HFF-Myc (cell line): ENCODE measurements around the gene DNM1L.
A peak's percentile ranks its signal among the peaks of the same experiment; 100 is the strongest.

Experiments used
- DNase-seq: peaks from one replicate; pipeline ENCODE4 v3.0.0-alpha.2; 2011; ENCODE audit warnings: low read depth; ENCODE audit errors: extremely low read depth
- H3K4me3 ChIP-seq: replicated peaks from 2 replicates; pipeline ENCODE4 v1.5.1; 2011; ENCODE audit warnings: low read depth, mild to moderate bottlenecking, control low read depth, low read length
- TF ChIP-seq, protein P1 (sequence below): IDR thresholded peaks from 2 replicates; pipeline ENCODE4 v1.5.1; 2012; ENCODE audit warnings: mild to moderate bottlenecking, low read depth, low read length, control low read depth; ENCODE audit errors: missing control alignments

DNM1L gene

DNA sequence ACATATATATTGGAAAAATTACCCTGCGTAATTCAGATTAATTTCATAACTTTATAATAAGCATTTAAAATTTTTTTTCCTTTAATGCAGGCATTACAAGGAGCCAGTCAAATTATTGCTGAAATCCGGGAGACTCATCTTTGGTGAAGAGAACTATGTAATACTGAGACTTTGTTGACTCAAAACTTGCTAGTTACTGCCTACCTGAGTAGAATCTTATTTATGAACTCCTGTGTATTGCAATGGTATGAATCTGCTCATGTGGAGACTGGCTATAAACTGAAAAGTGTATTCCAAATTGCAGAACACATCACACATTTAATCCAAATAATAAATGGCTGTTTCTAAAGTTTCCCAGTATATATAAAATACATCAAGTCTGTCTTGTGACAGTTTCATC is 64.2 kb downstream of the DNM1L start:
- no peak for DNase-seq
- TF ChIP-seq, protein P1, sequence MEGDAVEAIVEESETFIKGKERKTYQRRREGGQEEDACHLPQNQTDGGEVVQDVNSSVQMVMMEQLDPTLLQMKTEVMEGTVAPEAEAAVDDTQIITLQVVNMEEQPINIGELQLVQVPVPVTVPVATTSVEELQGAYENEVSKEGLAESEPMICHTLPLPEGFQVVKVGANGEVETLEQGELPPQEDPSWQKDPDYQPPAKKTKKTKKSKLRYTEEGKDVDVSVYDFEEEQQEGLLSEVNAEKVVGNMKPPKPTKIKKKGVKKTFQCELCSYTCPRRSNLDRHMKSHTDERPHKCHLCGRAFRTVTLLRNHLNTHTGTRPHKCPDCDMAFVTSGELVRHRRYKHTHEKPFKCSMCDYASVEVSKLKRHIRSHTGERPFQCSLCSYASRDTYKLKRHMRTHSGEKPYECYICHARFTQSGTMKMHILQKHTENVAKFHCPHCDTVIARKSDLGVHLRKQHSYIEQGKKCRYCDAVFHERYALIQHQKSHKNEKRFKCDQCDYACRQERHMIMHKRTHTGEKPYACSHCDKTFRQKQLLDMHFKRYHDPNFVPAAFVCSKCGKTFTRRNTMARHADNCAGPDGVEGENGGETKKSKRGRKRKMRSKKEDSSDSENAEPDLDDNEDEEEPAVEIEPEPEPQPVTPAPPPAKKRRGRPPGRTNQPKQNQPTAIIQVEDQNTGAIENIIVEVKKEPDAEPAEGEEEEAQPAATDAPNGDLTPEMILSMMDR: no peak
- H3K4me3 ChIP-seq: no peak overlapping the region

- TF ChIP-seq, protein P1: no peak
- no peak for DNase-seq
- H3K4me3 ChIP-seq: peak overlapping the region; percentile 100
Measured at GRCh38 chr12:32753605-32754004, 74.5 kb downstream of the DNM1L start.

GRCh38 chr12:32754111-32754510 is 75.0 kb downstream of the DNM1L start:
- H3K4me3 ChIP-seq: peak overlapping the region; percentile 100
- DNase-seq: no peak
- TF ChIP-seq, protein P1: no peak

DNA sequence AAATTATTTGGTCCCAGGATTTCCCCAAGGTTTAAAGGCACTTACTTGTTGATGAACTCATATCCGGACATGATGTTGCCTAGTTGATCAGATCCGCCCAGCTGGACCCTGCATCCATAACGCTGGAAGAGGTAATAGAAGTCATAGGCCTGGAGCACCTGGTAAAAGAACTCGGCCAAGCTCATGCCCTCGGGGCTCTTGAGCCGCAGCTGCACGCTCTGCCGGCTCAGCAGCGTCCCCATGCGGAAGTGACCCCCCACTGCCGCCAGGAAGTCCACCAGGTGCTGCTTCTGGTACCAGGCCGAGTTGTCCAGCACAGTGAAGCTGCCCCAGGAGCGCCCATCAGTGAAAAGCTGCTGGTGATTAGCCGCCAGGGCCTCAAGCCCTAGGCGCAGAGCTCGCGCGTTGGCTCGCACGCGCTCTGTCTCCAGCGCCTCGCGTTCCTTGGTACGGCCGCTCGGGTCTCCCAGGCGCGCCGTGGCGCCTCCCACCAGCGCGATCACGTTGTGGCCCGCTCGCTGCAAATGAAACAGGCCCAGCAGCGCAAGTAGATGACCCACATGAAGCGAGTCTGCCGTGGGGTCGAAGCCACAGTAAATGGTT is 76.1 kb downstream of the DNM1L start:
- TF ChIP-seq, protein P1: peak; percentile 89
- peak overlapping the region; percentile 100 for H3K4me3 ChIP-seq
- DNase-seq: peak; percentile 66

DNA sequence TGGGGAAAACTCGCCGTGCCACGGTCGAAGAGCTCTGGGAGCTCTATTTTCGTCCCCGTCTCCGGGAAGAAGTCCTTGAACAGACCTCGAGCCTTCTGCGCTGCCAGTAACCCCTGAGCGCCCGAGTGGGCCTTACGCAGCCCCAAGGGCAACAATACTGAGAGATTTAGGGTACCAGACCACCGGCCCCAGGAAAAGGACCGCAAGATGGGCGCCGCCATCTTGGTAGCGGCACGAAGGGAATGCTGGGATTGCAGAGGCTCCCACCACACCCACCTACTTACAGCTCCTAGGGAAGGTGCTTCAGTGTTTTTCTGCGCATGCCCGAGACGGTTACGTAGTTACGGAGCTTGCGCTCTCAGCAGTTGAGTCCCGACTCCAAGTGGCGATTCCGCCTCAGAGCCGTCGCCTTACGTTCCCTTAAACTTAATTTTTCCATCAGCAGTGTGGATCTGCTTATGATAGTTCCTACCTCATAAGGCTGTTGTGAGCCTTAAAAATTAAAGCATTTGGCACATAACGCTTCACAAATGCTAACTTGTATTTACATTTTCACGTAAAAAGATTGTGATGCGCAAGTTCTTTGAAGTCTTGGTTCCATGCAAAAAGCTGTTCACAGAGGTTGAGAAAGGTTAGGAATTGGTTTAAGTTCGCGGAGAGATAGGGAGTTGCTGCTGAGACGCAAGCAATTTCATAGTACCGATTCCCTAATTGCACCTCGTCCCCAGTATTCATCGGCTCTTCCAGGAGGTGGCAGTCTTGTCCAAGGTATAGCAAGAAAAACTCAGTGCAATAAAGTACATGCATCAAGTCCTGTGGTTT is 76.8 kb downstream of the DNM1L start, which contains the start of gene YARS2:
Gene YARS2 (minus strand): TSS at position 244 of the 822 bp plus-strand sequence. CDS start 23 bp downstream, at position 221.
- H3K4me3 ChIP-seq: peak within 1 kb of the TSS; percentile 100
- DNase-seq: peak; percentile 98
- TF ChIP-seq, protein P1: peak; percentile 79

DNA sequence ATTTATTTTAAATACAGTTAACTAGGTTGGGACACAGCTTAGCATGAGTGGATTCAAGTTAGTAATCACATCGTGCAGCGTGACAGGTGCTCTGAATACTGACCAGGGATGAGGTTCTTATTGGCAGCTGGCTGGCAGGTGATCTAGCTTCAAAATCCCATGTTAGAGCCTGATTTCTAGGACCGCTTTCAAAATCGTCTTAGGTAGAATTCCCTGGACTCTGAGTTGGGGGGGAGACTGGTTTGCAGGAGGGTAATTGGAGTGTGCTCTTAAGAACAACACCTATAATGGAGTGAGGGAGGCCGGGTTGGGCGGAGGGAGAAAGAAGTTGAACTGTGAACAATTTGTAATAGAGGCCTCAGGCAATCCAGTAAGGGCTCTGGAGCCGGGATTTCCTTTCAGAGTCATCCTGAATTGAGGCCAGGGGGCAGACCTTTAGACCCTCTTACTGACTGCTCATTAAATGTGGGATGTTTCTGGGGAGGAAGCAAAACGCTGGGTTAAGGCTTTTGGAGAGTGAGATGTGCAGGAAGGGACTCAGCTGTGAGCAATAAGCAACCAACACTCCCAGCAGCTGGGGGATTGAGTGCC is 77.5 kb downstream of the DNM1L start:
- DNase-seq: no peak
- TF ChIP-seq, protein P1: no peak
- peak overlapping the region; percentile 100 for H3K4me3 ChIP-seq
